Measurements from ENCODE around the gene HIF3A.

Gene HIF3A

DNA sequence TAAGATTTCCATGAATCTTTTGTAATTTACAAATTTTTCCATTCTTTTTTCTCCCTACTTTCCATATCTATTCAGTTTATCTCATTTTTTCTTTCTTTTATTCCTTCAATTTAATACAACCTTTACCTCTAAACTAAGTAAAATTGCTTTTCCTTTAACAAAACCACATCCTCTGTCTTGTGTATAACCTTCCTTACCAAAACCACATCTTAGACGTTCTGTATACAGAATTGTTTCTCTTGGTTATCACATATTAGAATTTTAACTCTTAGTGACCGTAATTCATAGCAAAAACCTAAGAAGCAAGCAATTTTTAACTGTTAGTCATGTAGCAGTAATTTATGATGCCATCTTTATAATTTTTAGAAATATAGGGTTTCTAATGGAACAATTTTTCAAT lies 65.1 kb downstream of the HIF3A start:
- Histone ChIP-seq H3K4me3 (ENCODE audit: insufficient read length, low read depth) (no peak overlapping the region), H3K9me3 (ENCODE audit: insufficient read depth, low read length) (no peaks in the 10 kb centered on the region), H3K36me3 (ENCODE audit: insufficient read depth, insufficient read length, low read length) (peaks cover 38% of the 10 kb centered on the region), H3K4me1 (ENCODE audit: insufficient read depth, insufficient read length) (peaks cover 2% of the 10 kb centered on the region), H3K27me3 (ENCODE audit: insufficient read depth, insufficient read length) (no peaks in the 10 kb centered on the region), H3K9ac (ENCODE audit: insufficient read length, low read depth) (no peak overlapping the region)
- no peak for TF ChIP-seq SUZ12 (IDR thresholded peaks at IDR 0.05; ENCODE audit: extremely low read depth, insufficient read depth, insufficient read length)
- TF ChIP-seq ZNF274 (IDR thresholded peaks at IDR 0.05; ENCODE audit: low read depth, low read length) = no peak
- no peak for TF ChIP-seq YY1 (IDR thresholded peaks at IDR 0.05; ENCODE audit: insufficient read depth, insufficient read length)
- DNase-seq (ENCODE audit: low read depth, low spot score) = no peak

GRCh38 chr19:46364359-46364758 lies 67.5 kb downstream of the HIF3A start:
- DNase-seq (ENCODE audit: low read depth, low spot score) = no peak
- Histone ChIP-seq H3K27me3 (ENCODE audit: insufficient read depth, insufficient read length) (no peaks in the 10 kb centered on the region), H3K36me3 (ENCODE audit: insufficient read depth, insufficient read length, low read length) (peaks cover 45% of the 10 kb centered on the region), H3K4me3 (ENCODE audit: insufficient read length, low read depth) (no peak overlapping the region), H3K4me1 (ENCODE audit: insufficient read depth, insufficient read length) (peaks cover 2% of the 10 kb centered on the region), H3K9me3 (ENCODE audit: insufficient read depth, low read length) (no peaks in the 10 kb centered on the region), H3K9ac (ENCODE audit: insufficient read length, low read depth) (no peak overlapping the region)
- TF ChIP-seq ZNF274 (IDR thresholded peaks at IDR 0.05; ENCODE audit: low read depth, low read length) = no peak
- no peak for TF ChIP-seq YY1 (IDR thresholded peaks at IDR 0.05; ENCODE audit: insufficient read depth, insufficient read length)
- no peak for TF ChIP-seq SUZ12 (IDR thresholded peaks at IDR 0.05; ENCODE audit: extremely low read depth, insufficient read depth, insufficient read length)

DNA sequence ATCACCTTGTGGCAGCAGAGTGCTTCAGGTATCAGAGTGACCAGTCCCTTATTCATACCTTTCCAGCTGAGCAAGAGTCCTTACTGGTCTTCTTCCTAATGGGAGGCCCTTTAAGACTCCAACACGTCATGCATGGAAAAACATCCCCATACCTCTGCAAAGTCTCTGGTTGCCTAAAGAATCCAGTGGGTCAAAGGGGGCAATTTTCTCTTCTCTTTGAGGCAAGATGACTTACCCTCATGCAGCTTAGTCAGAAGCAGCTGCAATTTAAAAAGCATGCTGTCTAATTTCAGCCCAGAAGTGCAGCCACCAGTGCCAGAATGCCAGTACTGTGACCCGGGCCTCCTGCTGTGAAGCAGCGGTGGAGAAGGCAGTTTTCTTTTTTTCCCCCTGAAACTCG lies 68.7 kb downstream of the HIF3A start:
- Histone ChIP-seq H3K27me3 (ENCODE audit: insufficient read depth, insufficient read length) (no peaks in the 10 kb centered on the region), H3K36me3 (ENCODE audit: insufficient read depth, insufficient read length, low read length) (peaks cover 50% of the 10 kb centered on the region), H3K4me1 (ENCODE audit: insufficient read depth, insufficient read length) (peaks cover 5% of the 10 kb centered on the region), H3K4me3 (ENCODE audit: insufficient read length, low read depth) (no peak overlapping the region), H3K9ac (ENCODE audit: insufficient read length, low read depth) (no peak overlapping the region), H3K9me3 (ENCODE audit: insufficient read depth, low read length) (no peaks in the 10 kb centered on the region)
- no peak for DNase-seq (ENCODE audit: low read depth, low spot score)
- TF ChIP-seq ZNF274 (IDR thresholded peaks at IDR 0.05; ENCODE audit: low read depth, low read length) (no peak), YY1 (IDR thresholded peaks at IDR 0.05; ENCODE audit: insufficient read depth, insufficient read length) (no peak), SUZ12 (IDR thresholded peaks at IDR 0.05; ENCODE audit: extremely low read depth, insufficient read depth, insufficient read length) (no peak)

DNA sequence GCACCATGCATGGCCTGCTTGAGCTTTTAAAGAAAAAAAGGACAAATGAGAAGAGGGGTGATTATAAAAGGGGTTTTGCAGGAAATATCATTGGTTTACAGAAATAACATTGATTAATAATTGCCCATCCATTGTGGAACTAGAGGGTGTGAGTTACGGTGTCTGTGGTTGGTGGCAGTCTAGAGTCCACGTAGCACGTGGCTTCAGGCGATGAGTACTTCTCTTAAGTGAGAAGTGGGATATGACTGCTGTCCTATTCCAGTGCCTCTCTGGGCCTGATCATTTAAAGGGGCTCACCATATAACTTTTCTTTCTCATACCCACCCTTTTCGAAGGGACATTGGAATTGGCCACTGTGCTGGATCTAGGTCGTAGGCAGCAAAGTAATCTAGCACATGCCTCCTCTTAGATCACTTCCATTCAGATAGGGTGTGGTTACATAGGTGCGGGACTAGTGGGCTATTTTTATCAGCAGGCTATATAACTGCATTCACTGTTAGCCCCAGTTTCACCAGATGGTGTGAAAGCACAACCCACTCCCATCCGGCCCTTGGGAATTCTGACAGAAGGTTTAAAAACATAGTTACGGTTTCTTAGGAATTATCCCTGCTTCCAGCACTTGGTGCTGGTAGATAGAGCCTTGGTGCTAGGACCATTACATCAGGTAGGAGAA lies 69.9 kb downstream of the HIF3A start:
- peaks cover 57% of the 10 kb centered on the region for H3K36me3 ChIP-seq (ENCODE audit: insufficient read depth, insufficient read length, low read length)

GRCh38 chr19:46367426-46367825 lies 70.6 kb downstream of the HIF3A start:
- DNase-seq (ENCODE audit: low read depth, low spot score) = no peak
- H3K9ac ChIP-seq (ENCODE audit: insufficient read length, low read depth) = no peak overlapping the region
- no peaks in the 10 kb centered on the region for H3K27me3 ChIP-seq (ENCODE audit: insufficient read depth, insufficient read length)
- TF ChIP-seq YY1 (IDR thresholded peaks at IDR 0.05; ENCODE audit: insufficient read depth, insufficient read length) (no peak), SUZ12 (IDR thresholded peaks at IDR 0.05; ENCODE audit: extremely low read depth, insufficient read depth, insufficient read length) (no peak), ZNF274 (IDR thresholded peaks at IDR 0.05; ENCODE audit: low read depth, low read length) (no peak)
- H3K4me3 ChIP-seq (ENCODE audit: insufficient read length, low read depth) = no peak overlapping the region
- H3K9me3 ChIP-seq (ENCODE audit: insufficient read depth, low read length) = no peaks in the 10 kb centered on the region
- peaks cover 14% of the 10 kb centered on the region for H3K4me1 ChIP-seq (ENCODE audit: insufficient read depth, insufficient read length)
- peaks cover 57% of the 10 kb centered on the region for H3K36me3 ChIP-seq (ENCODE audit: insufficient read depth, insufficient read length, low read length)

More for the DNA sequence above, 69.9 kb downstream of the HIF3A start:
- TF ChIP-seq YY1 (IDR thresholded peaks at IDR 0.05; ENCODE audit: insufficient read depth, insufficient read length) (no peak), SUZ12 (IDR thresholded peaks at IDR 0.05; ENCODE audit: extremely low read depth, insufficient read depth, insufficient read length) (no peak), ZNF274 (IDR thresholded peaks at IDR 0.05; ENCODE audit: low read depth, low read length) (no peak)
- Histone ChIP-seq H3K9ac (ENCODE audit: insufficient read length, low read depth) (no peak overlapping the region), H3K4me1 (ENCODE audit: insufficient read depth, insufficient read length) (peaks cover 11% of the 10 kb centered on the region), H3K4me3 (ENCODE audit: insufficient read length, low read depth) (no peak overlapping the region), H3K9me3 (ENCODE audit: insufficient read depth, low read length) (no peaks in the 10 kb centered on the region), H3K27me3 (ENCODE audit: insufficient read depth, insufficient read length) (no peaks in the 10 kb centered on the region)
- no peak for DNase-seq (ENCODE audit: low read depth, low spot score)

- Histone ChIP-seq H3K36me3 (ENCODE audit: insufficient read depth, insufficient read length, low read length) (peaks cover 57% of the 10 kb centered on the region), H3K27me3 (ENCODE audit: insufficient read depth, insufficient read length) (no peaks in the 10 kb centered on the region), H3K9ac (ENCODE audit: insufficient read length, low read depth) (no peak overlapping the region), H3K4me3 (ENCODE audit: insufficient read length, low read depth) (no peak overlapping the region), H3K4me1 (ENCODE audit: insufficient read depth, insufficient read length) (peaks cover 18% of the 10 kb centered on the region), H3K9me3 (ENCODE audit: insufficient read depth, low read length) (no peaks in the 10 kb centered on the region)
- TF ChIP-seq YY1 (IDR thresholded peaks at IDR 0.05; ENCODE audit: insufficient read depth, insufficient read length) (no peak), SUZ12 (IDR thresholded peaks at IDR 0.05; ENCODE audit: extremely low read depth, insufficient read depth, insufficient read length) (no peak), ZNF274 (IDR thresholded peaks at IDR 0.05; ENCODE audit: low read depth, low read length) (no peak)
- DNase-seq (ENCODE audit: low read depth, low spot score) = no peak
Observed at GRCh38 chr19:46368116-46368515, 71.3 kb downstream of the HIF3A start.

GRCh38 chr19:46369817-46370216 lies 73.0 kb downstream of the HIF3A start:
- TF ChIP-seq YY1 (IDR thresholded peaks at IDR 0.05; ENCODE audit: insufficient read depth, insufficient read length) (no peak), SUZ12 (IDR thresholded peaks at IDR 0.05; ENCODE audit: extremely low read depth, insufficient read depth, insufficient read length) (no peak), ZNF274 (IDR thresholded peaks at IDR 0.05; ENCODE audit: low read depth, low read length) (no peak)
- H3K4me3 ChIP-seq (ENCODE audit: insufficient read length, low read depth) = no peak overlapping the region
- no peak overlapping the region for H3K9ac ChIP-seq (ENCODE audit: insufficient read length, low read depth)
- no peaks in the 10 kb centered on the region for H3K27me3 ChIP-seq (ENCODE audit: insufficient read depth, insufficient read length)
- H3K36me3 ChIP-seq (ENCODE audit: insufficient read depth, insufficient read length, low read length) = peaks cover 58% of the 10 kb centered on the region
- H3K9me3 ChIP-seq (ENCODE audit: insufficient read depth, low read length) = no peaks in the 10 kb centered on the region
- H3K4me1 ChIP-seq (ENCODE audit: insufficient read depth, insufficient read length) = peaks cover 24% of the 10 kb centered on the region
- DNase-seq (ENCODE audit: low read depth, low spot score) = no peak
